Measurements from ENCODE around the gene FOXA1.
A peak's percentile ranks its signal among the peaks of the same experiment; 100 is the strongest.

Gene FOXA1

DNA sequence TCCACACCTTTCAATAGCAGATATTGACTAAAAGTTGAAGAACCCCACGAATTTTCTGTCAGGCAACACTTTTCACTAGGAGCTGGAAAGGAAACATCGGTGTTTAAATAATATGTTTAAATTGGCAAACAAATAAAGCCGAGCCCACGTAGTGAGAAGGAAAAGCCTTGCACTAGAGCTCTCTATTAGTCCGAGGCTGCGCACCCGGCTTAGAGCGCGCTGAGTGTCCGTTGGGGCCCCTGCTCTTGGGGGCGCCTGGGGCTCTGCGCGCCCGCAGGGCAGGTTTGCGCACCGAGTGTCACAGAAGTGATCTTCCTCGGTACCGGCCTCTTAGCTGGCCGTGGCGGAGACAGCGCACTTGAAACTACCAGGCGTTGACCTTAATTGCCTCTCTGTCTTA lies 6.8 kb upstream of the FOXA1 start:
- DNase-seq = no peak

DNA sequence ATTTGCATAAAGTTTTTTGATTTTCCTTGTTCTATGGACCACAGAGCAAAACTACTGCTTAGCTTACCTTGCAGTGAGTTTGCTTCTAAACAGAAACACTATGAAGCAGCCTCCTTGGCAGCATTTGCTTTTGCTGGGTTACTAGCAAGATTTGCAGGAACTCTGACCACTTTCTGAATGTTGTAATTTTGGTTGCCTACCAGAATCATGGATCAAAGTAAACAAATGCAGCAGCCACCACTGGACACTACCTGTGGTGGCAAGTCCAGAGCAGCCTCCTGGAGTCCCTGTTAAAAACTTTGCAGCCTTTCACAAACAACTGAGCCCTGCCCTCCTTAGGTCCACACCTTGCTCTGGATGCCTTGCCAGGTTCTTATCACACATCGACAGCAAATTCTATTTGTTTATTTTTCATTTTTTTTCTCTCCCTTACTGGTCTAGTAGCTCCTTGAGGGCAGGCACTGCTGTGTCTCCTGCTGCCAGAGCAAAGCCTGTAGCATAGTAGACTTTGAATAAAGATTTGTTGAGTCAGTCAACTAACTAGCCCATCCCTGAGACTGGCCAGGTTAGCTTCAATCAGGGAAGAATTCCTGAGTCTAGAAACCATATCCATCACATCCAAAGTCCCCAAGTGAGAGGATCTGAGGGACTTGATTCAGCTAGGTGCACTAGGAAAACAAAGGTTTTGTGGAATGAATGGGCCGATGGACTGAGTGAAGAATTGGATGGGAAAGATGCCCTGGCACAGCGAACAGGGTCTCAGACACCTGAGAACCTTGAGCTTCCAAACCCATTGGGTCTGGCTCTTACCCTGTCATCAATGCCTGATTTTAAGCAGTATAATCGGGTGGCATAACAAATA lies 6.1 kb upstream of the FOXA1 start:
- DNase-seq = no peak

DNA sequence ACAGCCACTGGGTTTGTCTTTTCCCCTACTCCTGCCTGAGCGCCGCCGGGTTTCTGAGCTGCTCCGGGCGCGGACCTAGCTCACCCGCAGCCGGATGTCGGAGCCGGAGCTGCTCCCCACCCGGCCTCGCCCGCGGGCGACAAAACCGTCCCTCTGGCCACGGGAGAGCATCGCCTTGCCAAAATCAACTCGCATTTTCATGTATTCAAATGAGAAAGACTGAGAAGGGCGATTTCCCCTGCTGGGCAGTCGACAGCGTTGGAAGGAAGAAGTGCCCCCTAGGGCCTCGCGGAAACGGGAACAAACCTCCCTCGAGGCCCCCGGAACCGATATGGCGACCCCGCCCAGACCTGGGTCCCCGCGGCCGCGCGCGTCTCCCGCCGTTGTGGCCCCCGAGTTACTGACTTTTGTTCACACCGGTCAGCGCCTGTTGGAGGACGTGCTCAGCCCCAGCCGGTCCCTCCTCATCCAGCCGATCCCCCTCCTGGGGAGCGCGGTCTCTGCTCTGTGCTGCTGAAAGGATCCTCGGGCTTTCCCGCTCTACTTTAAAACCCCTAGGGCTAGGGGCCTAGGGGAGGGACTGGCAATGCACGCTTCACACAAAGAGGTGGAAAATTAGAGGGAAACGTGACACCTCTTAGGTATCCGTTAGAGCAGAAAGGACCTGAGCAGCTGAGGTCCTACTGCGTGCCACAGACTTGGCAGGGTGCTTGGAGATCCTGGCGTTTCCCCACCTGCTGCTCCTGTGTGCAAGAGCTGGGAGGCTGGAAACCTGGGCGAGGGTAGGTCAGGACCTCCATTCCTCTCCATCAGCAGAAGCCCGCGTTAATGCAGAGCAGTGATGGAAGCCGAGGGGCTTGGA lies 4.7 kb upstream of the FOXA1 start:
- DNase-seq = no peak

DNA sequence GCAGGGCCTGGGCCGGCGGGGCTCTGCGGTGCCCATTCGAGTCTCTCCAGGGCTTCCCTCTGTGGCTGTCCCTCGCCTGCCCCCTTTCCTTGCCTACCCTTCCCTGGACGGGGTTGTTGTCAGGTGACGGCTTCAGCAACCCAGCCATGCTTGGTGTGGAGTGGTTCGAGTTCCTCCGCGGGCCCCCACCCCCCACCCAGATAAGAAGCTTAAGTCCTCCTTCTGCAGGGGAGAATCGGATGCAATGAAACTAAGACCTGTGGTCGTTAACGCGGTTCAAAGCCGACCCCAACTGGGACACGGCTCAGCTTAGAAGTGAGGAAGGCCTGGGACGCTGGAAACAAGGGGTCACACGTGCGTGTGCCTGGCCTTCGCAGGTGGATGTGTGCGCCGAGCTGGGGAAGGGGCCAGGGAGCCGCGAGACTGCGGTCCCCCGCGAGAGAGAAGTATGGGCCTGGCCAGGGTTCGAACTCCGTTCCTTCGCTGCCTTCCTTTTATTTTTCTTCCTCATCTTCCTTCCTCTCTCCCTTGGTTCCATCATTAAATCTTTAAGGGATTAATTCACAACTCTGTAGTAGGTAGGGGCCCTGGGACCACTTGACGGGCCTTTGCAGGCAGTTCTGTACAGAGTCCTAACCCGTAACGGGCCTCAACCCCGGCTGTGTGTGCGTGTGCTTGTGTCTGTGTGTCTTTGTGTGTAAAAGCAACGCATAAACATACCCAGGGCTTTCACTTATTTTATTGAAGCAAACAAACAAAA lies 3.9 kb upstream of the FOXA1 start:
- no peak for DNase-seq

DNA sequence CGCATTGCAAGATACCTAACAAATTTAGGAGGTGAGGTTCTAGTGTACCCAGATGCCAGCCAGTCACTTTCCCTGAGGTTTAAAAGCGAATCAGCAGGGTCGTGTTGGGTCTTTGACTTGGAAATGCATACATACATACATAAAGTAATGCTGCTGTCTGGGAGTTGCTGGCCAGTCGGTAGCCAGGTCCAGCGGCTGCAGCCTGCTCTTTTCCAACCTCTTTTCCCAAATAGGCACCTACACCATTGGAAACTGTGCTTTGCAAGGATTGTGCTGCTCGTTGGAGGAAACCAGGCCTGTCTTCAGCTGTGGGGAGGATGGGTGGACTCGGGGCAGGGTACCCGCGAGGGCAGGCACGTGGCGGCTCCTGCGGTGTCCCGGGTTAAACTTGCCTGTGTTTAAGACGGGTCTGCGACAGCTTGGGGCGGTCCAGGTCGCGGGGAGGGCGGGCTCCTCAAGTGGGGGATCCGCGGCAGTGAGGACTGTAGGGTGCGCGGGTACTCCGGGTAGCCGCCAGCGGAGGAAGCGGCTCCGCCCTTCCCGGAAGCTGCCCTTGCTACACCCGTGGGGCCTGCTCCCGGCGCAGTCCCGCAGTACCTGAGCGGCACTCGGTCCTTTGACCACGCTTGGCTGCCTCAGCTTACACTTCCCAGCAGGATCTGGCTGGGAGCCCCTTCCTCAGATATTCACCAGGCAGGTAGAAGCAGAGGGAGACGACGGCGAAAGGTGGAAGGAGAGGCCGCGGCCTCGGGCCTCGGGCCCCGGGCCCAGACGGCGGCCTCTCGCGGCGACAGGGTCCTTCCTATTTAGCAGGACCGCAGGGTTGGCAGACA lies 3.1 kb upstream of the FOXA1 start:
- no peak for DNase-seq

DNA sequence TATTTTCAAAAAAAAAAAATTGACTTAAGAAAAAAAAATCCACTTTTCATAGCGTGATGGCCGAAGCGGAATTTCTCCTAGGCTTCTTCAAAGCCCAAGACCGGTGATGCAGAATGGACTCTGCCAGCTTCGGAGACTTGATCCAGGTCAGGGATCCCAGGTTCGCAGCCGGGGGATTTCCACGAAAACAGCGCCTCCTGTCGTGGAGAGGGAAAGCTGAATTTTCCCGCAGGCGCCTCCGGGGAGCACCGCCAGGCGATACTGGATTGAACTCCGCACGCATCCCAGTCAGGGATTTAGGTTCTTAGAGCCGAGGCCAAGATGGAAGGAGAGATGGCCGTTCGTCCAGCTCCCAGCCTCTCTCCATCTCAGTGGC lies 2.5 kb upstream of the FOXA1 start:
- peak; percentile 30 for DNase-seq

- DNase-seq = no peak
Measured at GRCh38 chr14:37596790-37597472, 1.9 kb upstream of the FOXA1 start.

DNA sequence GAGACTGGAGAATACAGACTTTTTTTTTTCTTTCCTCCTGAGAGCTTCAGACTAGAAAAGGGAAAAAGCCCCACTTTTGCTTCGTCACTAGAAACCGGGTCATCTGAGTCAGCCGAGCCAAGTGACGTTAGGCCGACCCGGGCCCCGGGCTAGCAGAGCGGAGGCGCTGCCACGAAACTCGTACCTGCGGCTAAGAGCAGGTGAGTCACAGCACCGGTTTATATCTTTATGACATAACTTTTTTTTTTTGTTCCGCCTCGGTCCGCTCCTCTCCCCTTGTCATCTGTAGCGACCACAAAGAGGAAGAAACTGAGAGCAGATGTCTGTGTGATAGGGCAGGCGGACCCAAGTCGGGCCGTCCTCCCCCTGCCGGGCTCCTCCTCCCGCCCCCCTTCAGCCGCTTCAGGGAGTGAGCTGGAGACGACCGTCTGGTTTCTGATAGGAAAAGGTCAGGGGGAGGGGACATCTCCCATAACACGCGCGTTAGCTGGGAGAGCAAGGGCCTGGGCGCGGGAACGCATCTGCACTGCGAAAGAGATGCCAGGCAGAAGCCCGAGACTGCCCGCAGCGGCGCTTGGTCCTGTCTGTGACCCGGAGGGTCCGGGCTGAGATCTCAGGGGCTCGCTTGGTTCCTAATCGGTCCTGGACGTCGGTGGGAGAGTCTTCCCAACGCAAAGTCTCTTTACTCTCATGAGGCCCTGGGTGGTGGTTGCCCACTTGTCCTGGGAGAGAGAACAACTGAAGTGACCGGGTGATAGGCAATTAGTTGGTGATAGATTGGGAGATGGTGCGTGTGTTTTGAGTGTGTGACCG lies 966 bp upstream of the FOXA1 start:
- peak; percentile 97 for DNase-seq

GRCh38 chr14:37594238-37594970 lies 645 bp downstream of the FOXA1 start:
- DNase-seq = peak; percentile 83

DNA sequence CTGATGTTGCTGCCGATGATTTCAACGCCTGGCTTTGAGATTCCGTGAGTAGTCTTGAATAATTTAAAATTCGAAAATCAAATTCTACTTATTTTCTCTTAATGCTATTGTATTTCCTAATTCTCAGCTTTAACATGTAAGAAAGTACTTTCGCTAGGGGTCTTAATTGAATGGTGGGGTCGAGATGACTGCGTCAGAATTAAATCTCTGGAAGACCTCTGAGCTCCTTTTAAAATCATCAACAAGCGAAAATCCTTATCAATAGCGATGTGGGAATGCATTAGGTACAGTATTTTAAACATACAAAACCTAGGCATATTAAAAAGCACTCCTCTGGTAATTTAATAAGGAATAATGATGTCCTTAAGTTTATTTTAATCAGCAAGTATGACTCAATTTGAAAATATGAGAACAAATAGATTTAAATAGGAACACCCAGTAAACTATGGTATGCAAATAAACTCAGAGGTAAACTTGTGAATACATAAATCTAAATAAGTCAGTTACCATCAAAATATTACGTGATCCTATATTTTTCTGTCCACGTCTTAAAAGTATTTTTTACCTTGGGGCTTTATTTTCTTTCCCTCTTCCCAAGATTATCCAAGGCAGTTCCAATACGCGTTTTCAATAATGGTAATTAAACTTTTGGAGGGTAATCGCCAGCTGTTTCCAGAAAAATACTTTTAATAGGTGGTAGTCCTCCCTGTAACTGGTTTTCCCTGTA lies 1.4 kb downstream of the FOXA1 start:
- DNase-seq = peak; percentile 24

DNA sequence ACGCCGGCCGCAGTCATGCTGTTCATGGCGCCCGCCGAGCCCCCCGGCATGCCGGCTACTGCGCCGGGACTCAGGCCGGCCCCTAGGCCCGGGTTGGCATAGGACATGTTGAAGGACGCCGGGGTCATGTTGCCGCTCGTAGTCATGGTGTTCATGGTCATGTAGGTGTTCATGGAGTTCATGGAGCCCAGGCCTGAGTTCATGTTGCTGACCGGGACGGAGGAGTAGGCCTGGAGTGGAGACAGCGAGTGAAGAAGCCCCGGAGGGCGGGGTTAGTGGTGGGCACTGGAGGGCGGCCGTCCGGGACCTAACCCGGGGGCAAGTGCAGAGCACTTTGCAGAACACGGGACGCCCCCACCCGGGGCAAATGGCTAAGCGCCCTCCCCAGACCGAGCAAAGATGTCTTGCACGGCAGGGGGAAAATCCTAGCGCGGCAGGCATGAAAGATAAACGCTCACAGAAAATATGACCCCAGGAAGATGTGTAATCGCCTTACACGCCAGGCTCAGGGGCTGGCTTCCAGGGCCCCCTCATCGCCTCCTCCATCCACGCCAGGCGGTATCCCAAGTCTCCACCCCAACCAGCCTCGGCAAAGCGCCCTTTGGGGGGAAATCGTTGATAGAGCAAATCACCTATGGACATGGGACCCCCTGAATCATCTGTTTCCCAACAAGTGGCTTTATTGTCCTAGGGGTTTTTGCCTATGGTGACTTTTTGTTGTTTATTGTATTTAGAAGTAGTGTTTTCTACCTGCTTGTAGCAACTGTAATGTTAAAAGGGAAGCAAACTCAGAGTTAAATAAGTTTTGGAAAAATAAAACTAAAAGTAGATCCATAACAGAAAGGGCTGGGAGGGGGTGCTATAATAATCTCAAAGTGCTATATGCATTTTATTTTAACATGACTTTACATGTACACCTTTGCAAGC lies 2.3 kb downstream of the FOXA1 start:
- DNase-seq = peak; percentile 58

DNA sequence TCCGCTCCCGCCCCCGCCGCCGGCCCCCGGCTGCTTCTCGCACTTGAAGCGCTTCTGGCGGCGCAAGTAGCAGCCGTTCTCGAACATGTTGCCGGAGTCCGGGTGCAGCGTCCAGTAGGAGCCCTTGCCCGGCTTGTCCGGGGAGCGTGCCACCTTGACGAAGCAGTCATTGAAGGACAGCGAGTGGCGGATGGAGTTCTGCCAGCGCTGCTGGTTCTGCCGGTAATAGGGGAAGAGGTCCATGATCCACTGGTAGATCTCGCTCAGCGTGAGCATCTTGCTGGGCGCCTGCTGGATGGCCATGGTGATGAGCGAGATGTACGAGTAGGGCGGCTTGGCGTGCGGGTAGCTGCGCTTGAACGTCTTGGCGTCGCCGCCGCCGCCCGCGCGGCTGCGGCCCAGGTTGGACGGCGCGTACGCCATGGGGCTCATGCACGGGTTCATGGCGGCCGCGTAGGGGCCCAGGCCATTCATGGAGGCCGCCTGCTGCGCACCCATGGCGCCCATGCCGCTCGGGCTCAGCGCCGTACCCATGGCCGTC lies 3.0 kb downstream of the FOXA1 start:
- peak; percentile 63 for DNase-seq

- peak; percentile 94 for DNase-seq
Measured at GRCh38 chr14:37591311-37591940, 3.6 kb downstream of the FOXA1 start.

DNA sequence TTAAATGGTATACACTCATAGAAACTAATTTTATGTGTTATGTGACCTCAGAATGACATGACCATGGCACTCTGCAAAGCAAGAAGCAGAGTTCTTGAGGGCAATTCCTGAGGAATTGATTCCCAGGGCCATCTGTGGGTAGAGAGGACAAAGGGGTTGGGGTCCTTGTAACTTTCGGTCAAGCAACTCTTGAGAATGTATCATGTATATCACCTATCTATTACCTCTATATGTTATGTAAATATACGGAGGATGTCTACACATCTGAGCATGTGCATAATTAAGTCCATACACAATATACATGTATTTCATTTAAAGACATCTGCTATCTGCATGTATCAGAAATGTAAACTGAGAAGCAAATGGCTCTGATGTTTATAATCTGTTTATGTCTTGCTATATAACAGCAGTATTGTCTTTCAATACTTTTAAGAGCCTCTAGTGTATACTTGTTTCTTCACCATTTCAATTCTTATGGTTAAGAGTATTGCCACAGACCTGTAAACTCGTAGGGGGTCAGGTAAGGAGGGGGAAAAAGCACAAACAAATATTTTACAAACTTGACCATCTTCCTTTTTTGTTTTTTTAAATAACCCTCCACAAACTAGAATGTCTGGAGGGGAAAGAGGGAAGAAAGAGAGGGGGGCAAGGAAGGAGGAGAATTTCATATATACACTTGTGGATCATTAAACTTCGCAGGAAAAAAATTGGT lies 4.5 kb downstream of the FOXA1 start:
- DNase-seq = peak; percentile 68

DNA sequence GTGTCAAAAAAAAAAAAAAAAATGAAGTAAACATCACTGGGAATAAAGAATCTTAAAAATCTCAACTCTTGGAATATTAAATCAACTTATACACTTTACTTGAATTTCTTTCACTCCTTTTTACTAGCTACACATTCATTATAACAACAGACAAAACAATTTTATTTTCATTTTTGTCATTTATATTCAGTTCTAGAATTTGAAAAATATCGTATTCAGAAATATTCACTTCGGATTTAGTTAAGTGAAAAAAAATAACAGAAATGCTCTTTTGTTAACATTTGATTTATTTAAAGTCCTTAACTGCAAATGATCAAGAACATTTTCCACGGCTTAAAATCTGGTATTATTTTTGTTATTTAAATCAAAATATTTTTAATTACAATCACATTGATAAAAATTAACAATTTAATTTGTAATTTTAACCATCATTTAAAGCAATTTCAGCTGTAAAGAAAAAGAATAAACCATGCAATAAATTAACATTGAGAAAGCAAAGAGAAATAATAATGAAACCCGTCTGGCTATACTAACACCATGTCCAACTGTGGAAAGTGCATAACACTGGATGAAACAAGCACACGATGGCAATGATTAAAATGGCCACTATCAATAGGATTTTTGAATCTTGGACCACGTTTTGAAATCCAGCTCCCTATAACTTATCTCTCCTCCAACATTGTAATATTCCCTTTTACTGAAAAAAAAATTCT lies 5.2 kb downstream of the FOXA1 start:
- DNase-seq = no peak
